BLaER1 treated with 17β-estradiol and CSF1 and Interleukin-3, amounts not matched to agents 10 nM and 100 nM (cell line): ENCODE measurements around the gene PIP5K1B.

ENCODE experiments used
- H3K27ac ChIP-seq, 11 experiments: shearing (Covaris generic); formaldehyde crosslinking; 2 replicates each; pipeline ENCODE4 v1.8.1; 2022
- H3K27me3 ChIP-seq, 11 experiments: shearing (Covaris generic); formaldehyde crosslinking; 2 replicates each; pipeline ENCODE4 v1.8.1; 2022
- H3K36me3 ChIP-seq, 11 experiments: shearing (Covaris generic); formaldehyde crosslinking; 2 replicates each; pipeline ENCODE4 v1.8.1; 2022
- H3K4me1 ChIP-seq, 10 experiments: shearing (Covaris generic); formaldehyde crosslinking; 2 replicates each; pipeline ENCODE4 v1.8.1; 2022
- H3K4me2 ChIP-seq, 11 experiments: shearing (Covaris generic); formaldehyde crosslinking; 2 replicates each; pipeline ENCODE4 v1.8.1; 2022
- H3K4me3 ChIP-seq, 10 experiments: shearing (Covaris generic); formaldehyde crosslinking; 2 replicates each; pipeline ENCODE4 v1.8.1; 2022
- H3K9ac ChIP-seq, 11 experiments: shearing (Covaris generic); formaldehyde crosslinking; 2 replicates each; pipeline ENCODE4 v1.8.1; 2022
- H3K9me3 ChIP-seq, 11 experiments: shearing (Covaris generic); formaldehyde crosslinking; replicated peaks in 1 of 11; 2 replicates each; pipeline ENCODE4 v1.8.1; 2022
- H4K20me1 ChIP-seq, 11 experiments: shearing (Covaris generic); formaldehyde crosslinking; 2 replicates each; pipeline ENCODE4 v1.8.1; 2022
- Cebpa-rat ChIP-seq, 11 experiments: shearing (Covaris generic); IDR thresholded peaks; 2 replicates each; pipeline ENCODE4 v1.8.1; 2022

PIP5K1B gene

DNA sequence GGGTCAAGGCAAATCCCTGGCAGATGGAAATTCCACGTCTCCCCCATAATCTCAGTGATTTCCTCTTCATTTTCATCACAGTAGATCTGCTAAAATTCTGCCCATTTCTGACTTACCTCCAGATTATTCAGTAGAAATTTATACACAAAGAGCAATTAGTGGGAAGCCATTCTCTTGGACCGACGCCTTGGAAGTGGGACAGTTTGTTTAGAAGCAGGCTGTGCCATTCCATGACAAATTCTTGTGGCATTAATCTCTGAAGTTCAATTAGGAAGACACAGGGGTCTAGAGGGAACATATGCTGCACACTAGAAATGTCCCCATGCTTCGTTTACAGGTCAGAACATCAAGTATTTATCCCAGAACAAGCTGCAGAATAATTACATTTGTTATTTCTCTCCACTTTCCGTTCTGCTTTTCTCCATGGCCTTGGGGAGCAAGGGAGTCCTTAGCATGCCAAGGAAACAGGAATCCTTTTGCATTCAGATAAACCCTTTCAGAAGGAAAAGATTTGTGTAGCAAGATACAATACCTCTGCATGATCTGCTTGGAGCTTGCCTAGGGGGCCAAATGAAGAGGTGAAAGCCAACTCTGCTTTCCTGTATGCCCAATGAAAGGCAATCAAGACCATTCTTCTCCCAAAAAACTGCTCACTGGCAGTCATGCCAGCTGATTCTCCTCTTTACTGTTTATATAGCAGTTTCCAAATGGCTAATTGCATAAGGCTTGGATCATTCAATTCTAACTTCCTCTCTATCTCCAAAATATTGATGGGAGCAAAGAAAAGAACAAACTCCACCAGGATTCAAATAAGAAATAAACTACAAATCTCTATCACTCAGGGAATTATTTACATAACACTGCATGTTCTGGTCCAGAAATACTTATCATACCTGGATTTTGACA, 311.4 kb downstream of the PIP5K1B start:
- H3K4me3 ChIP-seq, result no peak overlapping the region
- H3K27ac ChIP-seq, result no peak overlapping the region
- no peak overlapping the region for H3K9ac ChIP-seq
- peaks cover 14 to 57% (median 40%) of the 10 kb centered on the region in 10 experiments for H3K4me1 ChIP-seq
- no peaks in the 10 kb centered on the region for H3K36me3 ChIP-seq
- peaks cover 0 to 10% (median 8%) of the 10 kb centered on the region in 11 experiments; a peak in 12 of 22 replicates for H3K9me3 ChIP-seq
- 0 out of 22 replicates have a peak overlapping the region, but pooled peaks of 1 of the 11 experiments have one; percentile 12 for H3K4me2 ChIP-seq
- no peak for TF ChIP-seq Cebpa-rat (IDR thresholded peaks at IDR 0.05)
- H4K20me1 ChIP-seq, result no peaks in the 10 kb centered on the region
- H3K27me3 ChIP-seq, result no peaks in the 10 kb centered on the region

DNA sequence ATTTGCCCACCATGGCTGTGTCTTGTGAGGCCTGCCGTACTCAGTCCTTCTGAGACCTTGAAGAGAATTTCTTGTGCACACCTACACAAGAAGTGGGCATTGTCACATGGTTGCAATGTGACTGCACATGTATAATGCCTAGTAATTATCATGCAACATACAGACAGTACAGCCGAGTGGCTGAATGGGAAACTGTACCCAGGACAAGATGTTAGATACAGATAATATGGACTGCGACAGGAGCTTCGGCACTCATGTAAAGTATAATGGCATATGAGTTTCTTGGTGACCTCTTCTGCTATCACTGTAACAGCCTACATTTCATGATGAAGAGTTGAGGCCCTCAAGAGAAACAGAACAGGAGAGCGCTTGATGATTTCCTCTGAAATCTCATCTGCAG, 313.7 kb downstream of the PIP5K1B start:
- Histone ChIP-seq H3K27ac (no peak overlapping the region), H4K20me1 (no peaks in the 10 kb centered on the region), H3K4me1 (peaks cover 0 to 35% (median 19%) of the 10 kb centered on the region in 10 experiments; a peak in 14 of 20 replicates), H3K4me3 (no peak overlapping the region), H3K36me3 (no peaks in the 10 kb centered on the region), H3K9ac (no peak overlapping the region), H3K27me3 (no peaks in the 10 kb centered on the region), H3K4me2 (peak overlapping the region in 6 of 11 experiments; percentile 2 to 54 (median 24); a peak in 7 of 22 replicates), H3K9me3 (peaks cover 0 to 4% (median 2%) of the 10 kb centered on the region in 11 experiments; a peak in 9 of 22 replicates)
- TF ChIP-seq Cebpa-rat (IDR thresholded peaks at IDR 0.05), result no peak

DNA sequence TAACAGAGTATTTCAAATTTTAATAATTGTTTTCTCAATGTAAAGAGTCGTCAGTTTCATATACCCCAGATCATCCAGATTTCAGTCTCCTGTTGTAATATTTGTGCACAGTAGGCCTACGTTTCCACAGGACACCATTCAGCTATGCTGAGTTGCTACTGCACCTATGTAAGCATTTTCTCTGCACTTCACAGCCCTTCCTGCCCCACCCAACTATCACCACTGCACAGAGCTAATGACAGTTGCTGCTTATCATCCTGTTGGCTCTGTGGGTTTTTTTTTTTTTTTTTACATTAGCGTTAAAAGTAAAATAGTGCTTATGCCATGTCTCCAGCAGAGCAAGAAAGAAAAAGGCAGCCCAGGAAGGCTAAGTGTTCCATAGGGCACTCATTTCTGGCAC, 314.8 kb downstream of the PIP5K1B start:
- no peaks in the 10 kb centered on the region for H3K27me3 ChIP-seq
- no peaks in the 10 kb centered on the region for H3K9me3 ChIP-seq
- no peaks in the 10 kb centered on the region for H4K20me1 ChIP-seq
- H3K27ac ChIP-seq, result no peak overlapping the region
- no peaks in the 10 kb centered on the region for H3K36me3 ChIP-seq
- H3K4me2 ChIP-seq, result peak overlapping the region in 8 of 11 experiments; percentile 0 to 47 (median 20); a peak in 9 of 22 replicates
- H3K4me3 ChIP-seq, result no peak overlapping the region
- H3K4me1 ChIP-seq, result peaks cover 0 to 35% (median 19%) of the 10 kb centered on the region in 10 experiments; a peak in 14 of 20 replicates
- no peak overlapping the region for H3K9ac ChIP-seq
- TF ChIP-seq Cebpa-rat (IDR thresholded peaks at IDR 0.05), result no peak

DNA sequence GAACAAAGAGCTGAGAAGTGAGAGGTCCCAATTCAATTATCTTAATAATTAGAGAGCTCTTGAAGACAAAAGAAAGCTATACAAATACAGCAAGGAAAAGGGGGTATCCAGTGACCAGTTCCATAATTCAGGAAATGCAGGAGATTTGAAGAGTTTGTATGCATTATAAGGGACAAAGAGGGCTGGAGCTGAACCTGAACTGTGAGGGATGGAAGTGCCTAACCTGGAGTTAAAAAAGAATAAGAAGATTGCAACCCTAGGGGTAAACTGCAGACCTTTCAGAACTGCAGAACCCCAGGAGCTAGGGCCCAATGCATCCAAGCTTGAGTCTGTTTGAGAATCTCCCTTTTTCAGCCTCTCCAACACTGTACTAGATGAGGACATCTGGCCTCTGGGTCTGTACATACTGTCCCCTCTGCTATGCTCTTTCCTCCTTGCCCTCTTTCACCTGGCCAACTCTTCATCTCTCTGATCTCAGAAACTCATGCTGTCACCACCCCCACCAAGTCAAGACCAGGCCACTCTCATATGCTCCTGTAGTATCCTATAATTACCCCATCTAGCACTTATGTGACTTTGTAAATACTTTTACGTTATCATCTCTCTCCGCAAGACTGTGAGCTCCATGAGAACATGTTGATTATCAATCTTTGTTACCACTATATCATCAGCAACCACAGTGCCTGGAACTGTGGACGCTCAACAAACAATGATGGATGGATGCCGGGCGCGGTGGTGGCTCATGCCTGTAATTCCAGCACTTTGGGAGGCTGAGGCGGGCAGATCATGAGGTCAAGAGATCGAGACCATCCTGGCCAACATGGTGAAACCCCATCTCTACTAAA, 315.5 kb downstream of the PIP5K1B start:
- Histone ChIP-seq H3K36me3 (no peaks in the 10 kb centered on the region), H3K27ac (no peak overlapping the region), H3K9ac (no peak overlapping the region), H3K4me2 (peak overlapping the region in 6 of 11 experiments; percentile 0 to 47 (median 20); a peak in 5 of 22 replicates), H3K4me1 (peaks cover 0 to 35% (median 19%) of the 10 kb centered on the region in 10 experiments; a peak in 14 of 20 replicates), H3K27me3 (no peaks in the 10 kb centered on the region), H3K9me3 (no peaks in the 10 kb centered on the region), H3K4me3 (no peak overlapping the region), H4K20me1 (no peaks in the 10 kb centered on the region)
- TF ChIP-seq Cebpa-rat (IDR thresholded peaks at IDR 0.05), result no peak

DNA sequence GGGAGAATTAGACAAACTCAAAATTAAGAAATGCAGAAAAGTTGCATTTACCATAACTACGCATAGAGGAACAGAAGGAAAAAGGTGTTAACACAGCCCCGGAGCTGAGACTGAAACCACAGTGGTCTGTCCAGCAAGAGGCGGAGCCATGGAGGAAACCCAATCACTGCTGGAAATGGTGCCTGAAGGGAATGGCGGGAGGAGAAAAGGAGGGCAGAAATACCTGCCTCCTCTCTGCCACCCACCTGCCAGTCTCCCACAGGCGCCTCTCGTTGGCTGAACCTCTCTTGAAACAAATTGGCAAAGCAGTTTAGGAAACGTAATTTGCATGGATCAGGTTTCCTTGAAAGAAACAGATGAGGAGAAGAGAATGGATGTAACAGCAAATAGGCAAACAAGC, 318.6 kb downstream of the PIP5K1B start:
- no peaks in the 10 kb centered on the region for H3K9me3 ChIP-seq
- H3K27ac ChIP-seq, result no peak overlapping the region
- no peaks in the 10 kb centered on the region for H3K36me3 ChIP-seq
- no peak overlapping the region for H3K4me3 ChIP-seq
- H3K4me2 ChIP-seq, result no peak overlapping the region
- H3K9ac ChIP-seq, result no peak overlapping the region
- no peak for TF ChIP-seq Cebpa-rat (IDR thresholded peaks at IDR 0.05)
- H3K27me3 ChIP-seq, result no peaks in the 10 kb centered on the region
- peaks cover 6 to 38% (median 25%) of the 10 kb centered on the region in 10 experiments for H3K4me1 ChIP-seq
- H4K20me1 ChIP-seq, result no peaks in the 10 kb centered on the region

DNA sequence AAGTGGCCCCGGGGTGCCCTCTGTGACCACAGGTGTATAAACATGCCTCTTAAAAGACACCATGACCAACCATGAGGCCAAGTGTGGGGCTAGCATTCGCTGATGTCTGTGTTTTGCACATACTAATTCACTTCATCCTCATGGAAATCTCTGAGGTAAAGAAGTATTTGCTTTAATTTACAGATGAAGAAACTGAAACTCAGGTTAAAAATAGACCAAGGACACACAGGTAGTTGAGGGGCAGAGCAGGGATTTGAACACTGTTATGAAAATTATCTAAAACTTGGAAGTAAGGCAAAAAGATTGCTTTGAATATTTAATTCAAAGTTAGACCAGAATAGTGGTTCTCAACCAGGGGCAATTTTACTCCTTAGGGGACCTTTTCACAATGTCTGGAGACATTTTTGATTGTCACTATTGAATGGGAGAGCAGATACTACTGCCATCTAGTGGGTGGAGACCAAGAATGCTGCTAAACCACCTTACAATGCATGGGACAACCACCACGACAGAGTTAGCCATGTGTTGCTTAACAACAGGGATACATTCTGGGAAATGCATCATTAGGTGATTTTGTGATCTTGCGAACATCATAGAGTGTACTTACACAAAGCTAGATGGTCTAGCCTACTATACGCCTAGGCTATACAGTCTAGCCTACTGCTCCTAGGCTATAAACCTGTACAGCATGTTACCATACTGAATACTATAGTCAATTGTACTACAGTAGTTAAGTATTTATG, 322.5 kb downstream of the PIP5K1B start:
- H3K9me3 ChIP-seq, result peaks cover 9 to 17% (median 12%) of the 10 kb centered on the region in 11 experiments; a peak in 20 of 22 replicates
- no peak overlapping the region; a peak in 2 of 22 replicates for H3K27ac ChIP-seq
- no peaks in the 10 kb centered on the region for H3K36me3 ChIP-seq
- peaks cover 10 to 45% (median 31%) of the 10 kb centered on the region in 10 experiments for H3K4me1 ChIP-seq
- no peak overlapping the region for H3K9ac ChIP-seq
- H3K4me3 ChIP-seq, result no peak overlapping the region
- H3K4me2 ChIP-seq, result peak overlapping the region in 9 of 11 experiments; percentile 22 to 86 (median 71); a peak in 15 of 22 replicates
- no peaks in the 10 kb centered on the region for H3K27me3 ChIP-seq
- no peaks in the 10 kb centered on the region for H4K20me1 ChIP-seq
- TF ChIP-seq Cebpa-rat (IDR thresholded peaks at IDR 0.05), result no peak

DNA sequence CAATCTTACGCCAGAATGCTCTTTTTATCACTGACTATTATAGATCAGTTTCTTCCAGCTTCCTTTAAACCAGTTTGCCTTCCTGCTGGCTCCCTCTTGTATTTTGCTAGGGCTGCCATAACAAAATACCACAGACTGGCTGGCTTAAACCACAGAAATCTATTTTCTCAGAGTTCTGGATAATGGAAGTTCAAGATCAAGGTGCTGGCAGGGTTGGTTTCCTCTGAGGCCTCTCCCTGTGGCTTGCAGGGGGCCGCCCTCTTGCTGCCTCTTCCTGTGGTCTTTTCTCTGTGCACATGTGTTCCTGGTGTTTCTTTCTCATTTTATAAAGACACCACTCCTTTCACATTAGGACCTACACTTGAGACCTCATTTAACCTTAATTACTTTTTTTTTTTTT, 323.7 kb downstream of the PIP5K1B start:
- Histone ChIP-seq H3K9ac (peak overlapping the region in 1 of 11 experiments; percentile 5; a peak in 1 of 22 replicates), H4K20me1 (no peaks in the 10 kb centered on the region), H3K4me2 (peak overlapping the region; percentile 22 to 86 (median 66); a peak in 21 of 22 replicates), H3K36me3 (no peaks in the 10 kb centered on the region), H3K4me3 (0 out of 20 replicates have a peak overlapping the region, but pooled peaks of 1 of the 10 experiments have one; percentile 9), H3K27ac (peak overlapping the region in 3 of 11 experiments; percentile 44 to 52 (median 47); a peak in 4 of 22 replicates), H3K9me3 (peaks cover 9 to 17% (median 12%) of the 10 kb centered on the region in 11 experiments; a peak in 20 of 22 replicates), H3K27me3 (no peaks in the 10 kb centered on the region), H3K4me1 (peaks cover 10 to 45% (median 31%) of the 10 kb centered on the region in 10 experiments)
- no peak for TF ChIP-seq Cebpa-rat (IDR thresholded peaks at IDR 0.05)

DNA sequence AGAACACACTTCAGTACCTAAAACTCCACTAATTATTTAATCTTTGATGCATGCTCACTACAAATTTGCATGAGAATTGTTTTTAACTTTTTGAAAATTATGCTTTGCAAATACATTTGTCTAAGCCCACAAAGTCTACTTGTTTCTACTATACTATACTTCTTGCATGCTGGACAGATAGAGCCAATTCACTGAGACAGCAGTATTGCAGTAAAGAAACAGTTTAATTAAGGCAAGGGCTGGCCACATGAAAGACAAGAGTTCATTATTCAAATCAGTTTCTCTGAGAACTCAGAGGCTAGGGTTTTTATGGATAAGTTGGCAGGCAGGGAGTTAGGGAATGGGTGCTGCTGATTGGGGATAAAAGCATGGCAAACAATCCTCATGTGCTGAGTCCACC, 324.5 kb downstream of the PIP5K1B start:
- H3K36me3 ChIP-seq, result no peaks in the 10 kb centered on the region
- no peaks in the 10 kb centered on the region for H4K20me1 ChIP-seq
- TF ChIP-seq Cebpa-rat (IDR thresholded peaks at IDR 0.05), result no peak
- no peak overlapping the region; a peak in 1 of 20 replicates for H3K4me3 ChIP-seq
- peaks cover 9 to 17% (median 12%) of the 10 kb centered on the region in 11 experiments; a peak in 20 of 22 replicates for H3K9me3 ChIP-seq
- peak overlapping the region in 2 of 11 experiments; percentile 63 to 80; a peak in 5 of 22 replicates for H3K4me2 ChIP-seq
- peaks cover 10 to 45% (median 31%) of the 10 kb centered on the region in 10 experiments for H3K4me1 ChIP-seq
- H3K27ac ChIP-seq, result peak overlapping the region in 1 of 11 experiments; percentile 52; a peak in 1 of 22 replicates
- H3K27me3 ChIP-seq, result no peaks in the 10 kb centered on the region
- H3K9ac ChIP-seq, result no peak overlapping the region
